SK-N-MC (cell line): Measurements from ENCODE around the gene PRKCZ.

ENCODE experiments used
- EZH2 ChIP-seq: fragments of 200-600 bp; sonication (generic); IDR thresholded peaks from one replicate; pipeline ENCODE4 v1.6.1; 2017; ENCODE audit warnings: antibody characterized with exemption
- FOXP2 ChIP-seq: optimal IDR thresholded peaks from 2 replicates; pipeline ENCODE3; 2011; ENCODE audit warnings: mild to moderate bottlenecking, moderate library complexity; ENCODE audit not compliant: insufficient read depth; ENCODE audit errors: extremely low read length, control extremely low read depth
- POLR2AphosphoS5 ChIP-seq: IDR thresholded peaks from 2 replicates; pipeline ENCODE4 v1.6.1; 2012; ENCODE audit warnings: mild to moderate bottlenecking, low read depth, low read length, borderline replicate concordance

- no peak for TF ChIP-seq POLR2AphosphoS5
- no peak for TF ChIP-seq EZH2
- TF ChIP-seq FOXP2 = no peak
Observed at GRCh38 chr1:2050461-2050792, 216 bp downstream of the PRKCZ start.
